HepG2 (cell line): ENCODE results near the gene MEF2A. TPM values are rescaled to one million over a fixed set of nuclear protein-coding genes. Genes with fewer than 3 reads are reported as not detected.

Experiments
- ATAC-seq: fragments of 200-7000 bp; cut with Tn5 transposase; 3 replicates; pipeline ENCODE4 v1.9.1; 2020; ENCODE audit warnings: mild to moderate bottlenecking, moderate library complexity
- BruUV-seq: library from RNA; stranded (reverse); fragments of 400-500 nt; replicated peaks from 2 replicates; lab custom pipeline; 2021; lab: Mats Ljungman, UMichigan
- CTCF ChIA-PET: fragments of 300-600 bp; formaldehyde crosslinking; extraction: SDS; loops from one replicate; lab custom pipeline; 2021; ENCODE audit warnings: low total read pairs, inconsistent platforms, low intra/inter-chr PET ratio; lab: Yijun Ruan, JAX
- POLR2A ChIA-PET: fragments of 350-600 bp; sonication (Branson Sonifier 250); formaldehyde crosslinking; loops from one replicate; lab custom pipeline; 2020; ENCODE audit warnings: antibody characterized with exemption, inconsistent platforms; lab: Yijun Ruan, JAX
- DNase-seq: peaks from one replicate; pipeline ENCODE4 v3.0.0-alpha.2; 2015; ENCODE audit warnings: low spot score
- FAIRE-seq: peaks from 3 replicates; lab custom pipeline; 2011; peaks lifted over from hg19 to GRCh38; lab: Jason Lieb, UNC
- H2AFZ ChIP-seq: one replicate; pipeline ENCODE4 v1.6.1; 2011; ENCODE audit warnings: low read length, inconsistent platforms
- H3K27ac ChIP-seq: fragments of 300-600 bp; 3 replicates; pipeline ENCODE4 v1.8.0; 2011; ENCODE audit warnings: mixed run types, mild to moderate bottlenecking, mixed read lengths, low read length, inconsistent platforms; ENCODE audit not compliant: insufficient read depth; ENCODE audit errors: extremely low read length
- H3K27me3 ChIP-seq, 2 experiments: fragments of 200-600 bp in 1 of 2; 2 replicates in 1 of 2; 3 replicates in 1 of 2; pipeline versions ENCODE4 v1.6.0 to v1.8.0; 2011; ENCODE audit warnings: low read length in 2 of 2, mild to moderate bottlenecking in 2 of 2, moderate library complexity in 2 of 2, inconsistent platforms in 1 of 2; ENCODE audit not compliant: insufficient read depth in 2 of 2, control insufficient read depth in 1 of 2
- H3K36me3 ChIP-seq, 2 experiments: fragments of 200-600 bp in 1 of 2; replicated peaks in 1 of 2; 2 replicates in 1 of 2; 3 replicates in 1 of 2; pipeline versions ENCODE4 v1.5.1 to v1.8.0; 2011; ENCODE audit warnings: low read length in 2 of 2, inconsistent platforms in 1 of 2; ENCODE audit not compliant: insufficient read depth in 2 of 2, control insufficient read depth in 1 of 2
- H3K4me1 ChIP-seq: 2 replicates; pipeline ENCODE4 v1.5.1; 2012; ENCODE audit warnings: low read length, inconsistent platforms; ENCODE audit not compliant: insufficient read depth
- H3K4me2 ChIP-seq: 2 replicates; pipeline ENCODE4 v1.6.0; 2011; ENCODE audit warnings: low read depth, low read length, inconsistent platforms
- H3K4me3 ChIP-seq, 3 experiments: fragments of 200-600 bp in 1 of 3; sonication (generic), shearing (Covaris generic) in 1 of 3; replicated peaks in 1 of 3; 2 replicates each; pipeline ENCODE4 v1.5.1; 2011 to 2016; ENCODE audit warnings: low read length in 3 of 3, inconsistent platforms in 2 of 3, low read depth in 2 of 3, mild to moderate bottlenecking in 2 of 3, control low read depth in 1 of 3, mixed read lengths in 1 of 3; ENCODE audit not compliant: insufficient read depth in 1 of 3
- H3K79me2 ChIP-seq: one replicate; pipeline ENCODE4 v1.6.1; 2011; ENCODE audit warnings: low read length, inconsistent platforms; ENCODE audit not compliant: insufficient read depth
- H3K9ac ChIP-seq: 2 replicates; pipeline ENCODE4 v1.6.0; 2011; ENCODE audit warnings: mild to moderate bottlenecking, low read depth, low read length, inconsistent platforms; ENCODE audit not compliant: insufficient read depth
- H3K9me3 ChIP-seq: 2 replicates; pipeline ENCODE4 v1.5.1; 2012; ENCODE audit warnings: mild to moderate bottlenecking, low read length
- H4K20me1 ChIP-seq: 2 replicates; pipeline ENCODE4 v1.6.0; 2011; ENCODE audit warnings: inconsistent platforms, mild to moderate bottlenecking, low read length, moderate library complexity; ENCODE audit not compliant: insufficient read depth
- ARID5B ChIP-seq: IDR thresholded peaks from 2 replicates; pipeline ENCODE4 v1.4.0; 2020; ENCODE audit warnings: mild to moderate bottlenecking, missing genetic modification reagents
- DR1 ChIP-seq: sonication (generic); formaldehyde crosslinking; IDR thresholded peaks from 2 replicates; pipeline ENCODE4 v1.8.0; 2021; ENCODE audit warnings: mild to moderate bottlenecking, missing genetic modification reagents, inconsistent platforms
- KIAA2018 ChIP-seq: sonication (generic); formaldehyde crosslinking; IDR thresholded peaks from 2 replicates; pipeline ENCODE4 v1.5.0; 2020; ENCODE audit warnings: mild to moderate bottlenecking, missing genetic modification reagents, borderline replicate concordance
- RFX5 ChIP-seq: IDR thresholded peaks from 2 replicates; pipeline ENCODE4 v1.6.1; 2011; ENCODE audit warnings: low read depth, low read length, improper control_type of control experiment
- THRA ChIP-seq: sonication (generic); formaldehyde crosslinking; IDR thresholded peaks from 2 replicates; pipeline ENCODE4 v1.4.0; 2020; ENCODE audit warnings: missing genetic modification reagents, borderline replicate concordance
- ZBTB7B ChIP-seq: sonication (generic); formaldehyde crosslinking; IDR thresholded peaks from 2 replicates; pipeline ENCODE4 v1.4.0; 2020; ENCODE audit warnings: missing genetic modification reagents
- WGBS: methylation state at CpG from one replicate; pipeline ENCODE4 v1.1.6; 2017; ENCODE audit warnings: low lambda C conversion rate; 5-methylcytosine and 5-hydroxymethylcytosine counted together
- in situ Hi-C: cut with HindIII; loops from 2 replicates; pipeline ENCODE4 v1.10.0; 2017; ENCODE audit warnings: low pct_unique_long_range_greater_than_20kb; ENCODE audit not compliant: extremely low pct_ligation_motif_present
- intact Hi-C: fragments of 100-400 bp; cut with micrococcal nuclease; formaldehyde crosslinking; loops from one replicate; pipeline ENCODE4 v1.10.0; 2022; ENCODE audit not compliant: unreplicated experiment
- polyA plus RNA-seq, 8 experiments: library from polyadenylated mRNA; depleted of rRNA in 3 of 8; stranded (reverse) in 7 of 8; unstranded in 1 of 8; fragments of >200 nt; fragmentation: Illumina TruSeq in 4 of 8; extraction: Trizol in 4 of 8; gene quantifications; 2 replicates each; pipeline versions ENCODE4 v1.2.1 to v1.2.3, GENCODE V29; 2011 to 2016; ENCODE audit warnings: low read depth in 4 of 8, missing spikeins in 1 of 8, mixed read lengths in 1 of 8; ENCODE audit not compliant: insufficient read depth in 1 of 8
- total RNA-seq, 5 experiments: library from RNA; depleted of rRNA; stranded (reverse); fragments of >200 nt; fragmentation: Illumina TruSeq; extraction: Trizol; gene quantifications; 2 replicates each; pipeline ENCODE4 v1.2.3, GENCODE V29; 2016; ENCODE audit warnings: low read depth in 1 of 5

The MEF2A gene
- total and polyA plus RNA-seq, 2 of the 13 experiments (the other 11 are each of a cell fraction or from before 2014, with no cell fraction given): 15.2 to 24.4 TPM

GRCh38 chr15:99674279-99674678 is 108.5 kb downstream of the MEF2A start (continued):
- TF ChIP-seq ARID5B (CRISPR knock-in tag): no peak
- TF ChIP-seq THRA (CRISPR knock-in tag): no peak
- TF ChIP-seq, all 625 proteins: peak for 0

- Histone ChIP-seq H3K9ac (no peak overlapping the region), H2AFZ (no peak overlapping the region), H3K4me2 (no peak overlapping the region), H4K20me1 (no peaks in the 10 kb centered on the region), H3K27ac (no peak overlapping the region), H3K9me3 (no peaks in the 10 kb centered on the region), H3K79me2 (no peaks in the 10 kb centered on the region), H3K36me3 (peaks cover 8 to 35% of the 10 kb centered on the region in 2 experiments; a peak in 4 of 5 replicates), H3K4me3 (no peak overlapping the region), H3K4me1 (no peaks in the 10 kb centered on the region), H3K27me3 (no peaks in the 10 kb centered on the region)
- CTCF ChIA-PET: no interaction called here
- FAIRE-seq: no peak
- in situ Hi-C loops (no loop called here), intact Hi-C loops (no loop called here)
- no TSS peak for BruUV-seq
- ATAC-seq: no peak
- no peak for DNase-seq
- POLR2A ChIA-PET: no interaction called here
- WGBS: 95% methylated on average over 4 of the region's 4 CpGs
- TF ChIP-seq ZBTB7B (CRISPR knock-in tag) (no peak), RFX5 (no peak), KIAA2018 (CRISPR knock-in tag) (no peak), DR1 (CRISPR knock-in tag) (no peak)
Measured at GRCh38 chr15:99677540-99678134, 111.9 kb downstream of the MEF2A start.
